Measurements from ENCODE around the gene UFM1.
"Not testable (repeated sequence)": the region's sequence is repeated elsewhere in the genome, so short reads cannot be mapped to it uniquely, and the experiment has no call there.

The UFM1 gene

GRCh38 chr13:38349390-38350113 is at the start of gene UFM1:
TSS of gene UFM1 (plus strand) at chr13:38349851. CDS start at chr13:38349920, 69 bp downstream.
- DNase-seq = peak; percentile 96

DNA sequence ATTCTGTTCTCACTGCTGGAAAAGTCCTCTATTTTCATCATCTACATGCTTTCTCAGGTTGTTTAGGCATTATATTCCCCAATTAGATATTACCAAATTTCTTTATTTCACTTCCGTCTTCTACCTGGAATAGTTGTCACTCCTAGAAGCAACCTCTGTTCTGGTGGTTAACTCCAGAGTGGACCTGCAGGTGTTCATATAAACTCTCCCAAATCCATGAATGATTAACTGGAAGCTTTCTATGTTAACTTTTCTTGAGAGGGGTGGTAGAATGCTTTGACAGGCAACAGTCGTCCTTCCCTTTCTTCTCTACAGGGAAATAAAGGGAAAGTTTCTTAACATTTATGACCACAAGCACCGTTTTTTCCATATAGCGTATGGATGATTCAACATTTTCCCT is 48.4 kb upstream of the UFM1 start:
- no peak for DNase-seq

DNA sequence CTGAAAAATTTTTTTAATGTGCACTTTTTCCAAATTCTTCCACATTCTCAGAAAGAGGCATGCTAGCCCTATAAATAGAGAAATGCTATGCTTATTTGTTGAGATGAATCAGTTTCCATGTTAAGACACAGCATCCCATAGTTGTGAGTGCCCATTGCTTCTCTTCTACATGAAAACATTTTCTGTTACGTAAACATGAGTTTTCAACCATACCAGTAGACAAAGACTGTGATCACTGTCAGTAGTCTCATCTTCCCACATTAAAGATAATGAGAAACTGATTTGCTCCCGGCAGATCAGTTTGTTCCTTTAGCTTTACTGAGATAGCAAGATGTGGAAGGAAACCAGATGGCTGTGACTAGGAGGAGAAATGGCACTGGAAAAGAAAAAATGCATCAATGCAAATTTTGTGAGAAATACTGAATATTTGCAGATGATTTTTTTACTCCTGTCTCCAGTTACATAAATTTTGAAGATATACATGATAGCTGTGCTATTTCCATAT is 45.8 kb upstream of the UFM1 start:
- no peak for DNase-seq

DNA sequence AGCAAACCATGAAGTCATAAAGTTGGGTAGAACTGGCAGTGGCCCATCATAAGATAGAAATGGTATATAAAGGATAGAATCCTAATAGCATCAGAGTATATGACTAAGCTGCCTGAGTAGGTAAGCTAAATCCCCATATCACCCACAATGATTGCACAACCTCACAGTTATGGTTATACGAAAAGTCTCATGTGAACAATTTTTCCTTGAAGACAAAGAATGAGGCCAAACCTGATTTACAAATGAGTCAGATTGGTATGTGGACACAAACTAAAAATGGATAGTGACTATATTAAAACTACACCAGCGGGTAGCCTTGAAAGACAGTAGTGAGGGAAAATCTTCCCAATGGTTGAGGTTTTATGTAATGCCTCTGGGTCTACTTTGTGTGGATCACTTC is 40.9 kb upstream of the UFM1 start:
- DNase-seq = no peak

- no peak for DNase-seq
Observed at GRCh38 chr13:38309397-38309796, 40.3 kb upstream of the UFM1 start.

DNA sequence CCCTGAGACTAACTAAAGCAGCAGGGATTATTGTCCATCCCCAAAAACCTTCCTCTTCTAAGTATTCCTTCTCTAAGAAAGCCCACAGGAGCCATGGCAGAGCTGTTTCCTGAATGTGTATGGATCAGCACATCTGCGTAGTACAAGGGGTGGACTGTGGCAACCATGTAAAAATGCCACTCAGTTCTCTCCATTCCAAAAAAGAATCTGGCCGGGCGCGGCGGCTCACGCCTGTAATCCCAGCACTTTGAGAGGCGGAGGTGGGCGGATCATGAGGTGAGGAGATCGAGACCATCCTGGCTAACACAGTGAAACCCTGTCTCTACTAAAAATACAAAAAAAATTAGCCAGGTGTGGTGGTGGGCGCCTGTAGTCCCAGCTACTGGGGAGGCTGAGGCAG is 38.5 kb upstream of the UFM1 start:
- not testable (repeated sequence) for DNase-seq

- no peak for DNase-seq
Observed at GRCh38 chr13:38316129-38316528, 33.5 kb upstream of the UFM1 start.

- DNase-seq = no peak
Observed at GRCh38 chr13:38321654-38322053, 28.0 kb upstream of the UFM1 start.

DNA sequence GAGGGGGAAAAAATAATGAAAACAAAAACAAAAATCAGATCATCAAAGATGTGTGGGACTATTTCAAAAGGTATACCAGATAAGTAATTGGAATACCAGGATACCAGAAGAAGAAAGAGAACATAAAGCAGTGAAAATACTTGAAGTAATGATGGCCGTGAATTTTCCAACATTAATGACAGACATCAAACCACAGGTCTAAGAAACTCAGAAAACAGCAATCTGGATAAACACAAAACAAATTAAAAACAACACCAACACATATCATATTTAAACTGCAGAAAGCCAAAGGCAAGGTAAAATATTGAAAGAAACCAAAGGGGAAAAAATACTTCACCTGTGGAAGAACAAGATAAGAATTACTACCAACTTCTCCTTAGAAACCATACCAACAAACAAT is 24.2 kb upstream of the UFM1 start:
- DNase-seq = no peak

DNA sequence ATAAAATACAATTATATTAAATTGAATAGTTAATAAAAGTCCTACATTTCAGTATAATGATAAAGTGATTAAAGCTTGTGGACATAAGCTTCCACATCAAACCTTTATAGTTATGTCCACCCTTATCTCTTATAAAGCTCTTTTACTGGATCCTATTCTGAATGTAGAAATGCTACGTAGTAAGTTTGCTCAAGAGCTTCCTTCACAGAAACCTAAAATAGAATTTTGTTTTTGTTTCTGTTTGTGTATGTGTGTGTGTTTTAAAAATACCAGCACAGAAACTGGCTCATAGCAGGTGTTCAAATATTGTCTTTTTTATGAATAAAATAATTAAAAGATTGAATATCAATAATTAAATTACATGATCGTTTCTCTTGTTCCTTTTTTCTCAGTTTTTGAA is 21.0 kb upstream of the UFM1 start:
- no peak for DNase-seq

DNA sequence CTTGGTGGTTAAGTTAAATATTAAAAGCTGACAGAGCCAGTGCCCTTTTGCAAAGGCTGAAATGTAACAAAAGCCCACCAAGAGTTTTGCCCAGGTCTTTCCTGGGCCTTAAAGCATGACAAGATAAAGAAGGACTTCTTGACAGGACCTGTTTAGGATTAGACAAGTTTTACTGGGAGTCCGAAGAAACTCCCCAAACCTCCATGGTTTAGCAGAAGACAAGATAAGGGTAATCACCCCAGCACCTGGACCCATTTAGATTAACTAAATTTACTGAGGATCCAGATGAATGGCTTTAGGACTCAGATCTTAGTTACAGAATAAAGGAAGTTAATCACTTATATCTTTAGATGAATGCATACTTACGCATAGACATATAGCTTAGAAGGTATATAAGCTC is 14.8 kb upstream of the UFM1 start:
- DNase-seq = no peak

- no peak for DNase-seq
Observed at GRCh38 chr13:38338089-38338488, 11.6 kb upstream of the UFM1 start.

GRCh38 chr13:38340624-38341023 is 9.0 kb upstream of the UFM1 start:
- no peak for DNase-seq

DNA sequence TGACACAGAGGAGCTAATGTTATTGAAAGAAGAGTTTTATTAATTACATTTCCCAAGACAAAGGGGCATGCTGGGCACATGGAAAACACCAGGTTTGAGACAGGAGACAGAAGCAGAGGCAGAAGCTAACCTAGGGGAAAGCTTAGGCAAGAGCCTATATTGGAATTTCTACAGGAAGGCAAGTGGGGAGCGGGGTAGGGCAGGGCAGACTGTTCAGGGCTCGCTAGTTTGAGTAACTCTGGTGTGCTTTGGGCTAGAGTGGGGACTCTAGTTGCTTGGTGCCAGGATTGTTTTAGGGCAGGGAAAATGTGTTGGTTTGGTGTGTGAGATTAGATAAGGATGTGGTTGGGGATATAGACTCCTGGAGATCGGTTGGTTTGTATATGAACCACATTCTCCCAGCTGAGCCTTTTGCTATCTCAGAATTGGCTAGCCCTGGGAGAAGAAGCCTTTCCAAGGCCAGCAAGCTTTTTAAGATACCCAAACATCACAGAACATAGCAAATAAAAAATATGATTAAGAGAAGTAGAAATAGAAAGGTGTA is 8.4 kb upstream of the UFM1 start:
- DNase-seq = no peak

- no peak for DNase-seq
Observed at GRCh38 chr13:38346764-38347163, 2.9 kb upstream of the UFM1 start.

DNA sequence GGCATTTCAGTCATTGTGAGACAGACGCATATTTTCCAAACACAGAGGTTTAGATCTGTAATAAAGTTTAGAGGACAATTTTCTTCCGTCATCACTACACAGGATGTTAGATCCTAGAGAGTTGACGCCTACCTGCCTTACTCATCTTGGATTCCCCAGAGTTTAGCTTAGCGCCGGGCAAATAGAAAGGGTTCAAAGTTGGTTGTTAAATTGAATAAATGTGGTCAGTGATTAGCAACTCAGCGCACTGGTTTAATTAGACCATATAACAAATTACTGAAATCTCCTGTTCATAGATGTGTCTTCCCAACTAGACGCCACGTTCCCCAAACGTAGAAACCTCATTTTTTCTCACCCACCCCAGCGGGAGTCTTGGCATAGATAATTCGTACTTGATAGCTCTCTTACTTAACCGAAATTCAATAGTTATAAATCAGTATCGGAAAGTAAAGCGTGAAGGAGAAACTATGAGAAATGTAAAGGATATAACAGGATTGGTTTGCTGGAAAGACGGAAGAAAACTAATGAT is 726 bp upstream of the UFM1 start:
- DNase-seq = peak; percentile 26

- DNase-seq = peak; percentile 82
Observed at GRCh38 chr13:38350114-38350617, 515 bp downstream of the UFM1 start.

DNA sequence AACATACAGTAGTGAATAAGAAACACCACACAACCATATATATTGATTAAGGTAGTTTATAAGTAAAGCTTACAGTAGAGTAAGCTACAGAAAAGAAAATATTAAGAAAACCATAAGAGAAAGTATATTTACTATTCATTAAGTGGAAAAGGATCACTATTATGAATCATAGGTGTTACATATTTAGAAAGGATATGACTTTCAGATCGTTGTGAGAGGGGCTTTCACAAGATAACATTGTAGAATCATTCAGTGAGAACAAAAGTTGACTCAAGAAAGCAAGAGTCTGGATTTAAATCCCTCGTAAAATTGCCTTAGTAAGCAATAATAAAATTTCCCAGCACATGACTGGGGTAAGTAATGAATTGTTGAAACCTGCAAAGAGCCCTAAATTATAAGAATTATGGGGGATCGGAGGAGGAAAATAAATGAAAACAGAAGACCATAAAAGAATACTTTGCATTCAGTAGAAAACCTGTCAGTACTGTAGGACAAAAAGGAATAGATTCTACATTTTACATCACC is 6.0 kb downstream of the UFM1 start:
- DNase-seq = no peak

DNA sequence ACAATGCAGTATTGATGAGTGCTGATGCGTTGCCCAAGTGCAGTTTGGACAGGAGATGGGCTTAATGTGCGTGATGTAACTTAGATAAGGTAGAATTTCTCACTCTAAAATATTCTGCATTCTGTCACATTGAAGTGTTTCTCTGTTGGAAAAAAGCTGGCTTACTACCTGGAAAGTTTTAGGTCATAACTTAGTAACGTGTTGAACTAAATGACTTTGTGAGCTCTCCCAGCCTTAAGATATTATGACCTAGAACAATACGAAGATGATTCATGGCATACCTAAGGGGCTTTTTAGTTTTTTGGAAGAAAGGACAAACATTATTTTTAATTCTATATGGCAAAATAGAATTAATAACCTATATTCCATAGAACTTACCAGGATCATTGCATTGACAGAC is 9.0 kb downstream of the UFM1 start:
- DNase-seq = no peak

- DNase-seq = no peak
Observed at GRCh38 chr13:38361542-38362262, 12.1 kb downstream of the UFM1 start.

- DNase-seq = no peak
Observed at GRCh38 chr13:38363219-38363618, 13.6 kb downstream of the UFM1 start.

DNA sequence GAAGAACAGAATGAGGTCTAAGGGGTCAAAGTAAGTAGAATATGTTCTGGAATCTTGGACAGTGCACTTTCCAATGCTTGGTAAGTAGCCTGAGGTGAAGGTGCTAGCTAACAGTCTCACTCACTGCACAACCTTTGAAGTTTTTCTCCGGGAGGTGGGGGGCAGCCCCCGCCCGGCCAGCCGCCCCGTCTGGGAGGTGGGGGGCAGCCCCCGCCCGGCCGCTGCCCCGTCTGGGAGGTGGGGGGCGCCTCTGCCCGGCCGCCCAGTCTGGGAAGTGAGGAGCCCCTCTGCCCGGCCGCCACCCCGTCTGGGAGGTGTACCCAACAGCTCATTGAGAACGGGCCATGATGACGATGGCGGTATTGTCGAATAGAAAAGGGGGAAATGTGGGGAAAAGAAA is 14.1 kb downstream of the UFM1 start:
- not testable (repeated sequence) for DNase-seq

GRCh38 chr13:38365661-38366060 is 16.0 kb downstream of the UFM1 start:
- DNase-seq = no peak
